ENCODE measurements around the gene MUC3A.

DNA sequence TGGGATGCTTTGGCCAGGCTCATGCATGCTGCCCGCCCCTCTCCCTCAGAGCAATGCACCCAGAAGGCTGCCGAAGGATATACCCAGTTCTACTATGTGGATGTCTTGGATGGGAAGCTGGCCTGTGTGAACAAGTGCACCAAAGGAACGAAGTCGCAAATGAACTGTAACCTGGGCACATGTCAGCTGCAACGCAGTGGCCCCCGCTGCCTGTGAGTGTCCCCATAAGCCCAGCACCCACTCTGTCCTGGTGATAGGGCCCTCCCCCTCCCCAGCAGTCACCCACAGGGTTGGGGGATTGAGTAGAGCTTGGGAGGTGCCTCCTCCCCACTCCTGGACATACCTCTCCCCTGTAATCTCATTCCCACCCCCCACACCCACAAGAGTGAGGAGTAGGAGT lies 63.6 kb downstream of the MUC3A start:
- TF ChIP-seq, protein P1, sequence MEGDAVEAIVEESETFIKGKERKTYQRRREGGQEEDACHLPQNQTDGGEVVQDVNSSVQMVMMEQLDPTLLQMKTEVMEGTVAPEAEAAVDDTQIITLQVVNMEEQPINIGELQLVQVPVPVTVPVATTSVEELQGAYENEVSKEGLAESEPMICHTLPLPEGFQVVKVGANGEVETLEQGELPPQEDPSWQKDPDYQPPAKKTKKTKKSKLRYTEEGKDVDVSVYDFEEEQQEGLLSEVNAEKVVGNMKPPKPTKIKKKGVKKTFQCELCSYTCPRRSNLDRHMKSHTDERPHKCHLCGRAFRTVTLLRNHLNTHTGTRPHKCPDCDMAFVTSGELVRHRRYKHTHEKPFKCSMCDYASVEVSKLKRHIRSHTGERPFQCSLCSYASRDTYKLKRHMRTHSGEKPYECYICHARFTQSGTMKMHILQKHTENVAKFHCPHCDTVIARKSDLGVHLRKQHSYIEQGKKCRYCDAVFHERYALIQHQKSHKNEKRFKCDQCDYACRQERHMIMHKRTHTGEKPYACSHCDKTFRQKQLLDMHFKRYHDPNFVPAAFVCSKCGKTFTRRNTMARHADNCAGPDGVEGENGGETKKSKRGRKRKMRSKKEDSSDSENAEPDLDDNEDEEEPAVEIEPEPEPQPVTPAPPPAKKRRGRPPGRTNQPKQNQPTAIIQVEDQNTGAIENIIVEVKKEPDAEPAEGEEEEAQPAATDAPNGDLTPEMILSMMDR (IDR thresholded peaks at IDR 0.05; ENCODE audit: control extremely low read depth in 1 of 3, insufficient read depth in 1 of 3, low read depth in 1 of 3, low read length in 3 of 3): no peak
- TF ChIP-seq, protein P2, sequence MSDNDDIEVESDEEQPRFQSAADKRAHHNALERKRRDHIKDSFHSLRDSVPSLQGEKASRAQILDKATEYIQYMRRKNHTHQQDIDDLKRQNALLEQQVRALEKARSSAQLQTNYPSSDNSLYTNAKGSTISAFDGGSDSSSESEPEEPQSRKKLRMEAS (IDR thresholded peaks at IDR 0.05): no peak
- TF ChIP-seq EZH2 (IDR thresholded peaks at IDR 0.05; ENCODE audit: low read depth, low read length, severe bottlenecking): no peak

Measured in H1 (cell line).